Stimulated activated CD4-positive, alpha-beta T cell treated with anti-CD3 and anti-CD28 coated beads, Interleukin-4, amount 100 ng/mL, for 1 hour (primary cell): ENCODE data around the gene KCNS1.

Experiments used
- DNase-seq: peaks from one replicate; pipeline ENCODE4 v3.0.0-alpha.2; 2020

KCNS1 gene

DNA sequence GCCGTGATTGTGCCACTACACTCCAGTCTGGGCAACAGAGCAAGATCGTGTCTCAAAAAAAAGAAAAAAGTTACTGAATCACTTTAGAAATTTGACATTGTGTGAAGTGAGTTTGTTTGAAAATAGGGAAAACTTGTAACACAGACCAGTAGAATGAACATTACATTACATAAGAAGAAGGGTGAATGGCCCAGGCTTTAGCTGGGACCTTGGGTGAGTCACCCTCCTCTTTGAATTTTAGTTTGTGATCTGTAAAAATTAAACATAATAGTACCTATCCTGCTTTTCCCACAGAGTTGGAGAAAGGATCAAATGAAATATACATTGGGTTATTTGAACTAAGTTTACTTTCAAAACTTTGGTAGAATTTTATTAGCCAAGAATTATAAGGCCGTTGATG, 56.3 kb downstream of the KCNS1 start:
- no peak for DNase-seq

DNA sequence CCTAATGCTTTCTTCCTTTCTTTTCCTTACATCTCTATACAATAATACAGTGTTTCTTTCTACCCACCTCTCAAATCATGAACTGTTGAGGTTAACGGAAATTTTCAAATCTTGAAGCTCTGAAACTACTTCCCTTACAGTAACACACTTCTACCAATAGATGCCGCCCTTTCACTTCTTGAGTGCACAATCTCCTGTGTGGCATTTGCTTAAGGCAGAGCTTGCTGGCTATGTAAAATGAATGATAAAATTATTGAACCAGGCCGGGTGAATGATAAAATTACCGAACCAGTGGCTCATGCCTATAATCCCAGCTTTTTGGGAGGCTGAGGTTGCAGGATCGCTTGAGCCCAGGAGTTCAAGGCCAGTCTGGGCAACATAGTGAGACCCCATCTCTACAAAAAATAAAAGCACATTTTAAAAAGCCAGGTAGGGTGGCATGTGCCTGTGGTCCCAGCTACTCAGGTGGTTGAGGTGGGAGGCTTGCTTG, 56.8 kb downstream of the KCNS1 start:
- DNase-seq: no peak

DNA sequence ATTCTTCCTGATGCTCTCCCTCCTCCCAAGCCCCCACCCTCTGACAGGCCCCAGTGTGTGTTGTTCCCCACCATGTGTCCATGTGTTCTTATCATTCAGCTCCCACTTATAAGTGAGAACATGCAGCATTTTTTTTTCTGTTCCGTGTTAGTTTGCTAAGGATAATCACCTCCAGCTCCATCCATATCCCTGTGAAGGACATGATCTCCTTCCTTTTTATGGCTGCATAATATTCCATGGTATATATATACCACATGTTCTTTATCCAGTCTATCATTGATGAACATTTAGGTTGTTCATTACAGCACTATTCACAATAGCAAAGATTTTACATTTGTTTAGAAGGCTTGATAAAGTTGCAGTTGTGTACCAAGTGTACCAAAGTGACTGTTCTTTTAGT, 57.9 kb downstream of the KCNS1 start:
- DNase-seq: no peak
